HEK293T (cell line): Measurements from ENCODE around the gene H6PD.

Experiments
- ARNT ChIP-seq: fragments of 450-650 bp; IDR thresholded peaks from 2 replicates; pipeline ENCODE4 v1.6.1; 2017; ENCODE audit warnings: mild to moderate bottlenecking
- BHLHE40 ChIP-seq: fragments of 450-650 bp; IDR thresholded peaks from 2 replicates; pipeline ENCODE4 v1.6.1; 2016; ENCODE audit warnings: mild to moderate bottlenecking, moderate library complexity, borderline replicate concordance
- FOXK2 ChIP-seq: fragments of 450-650 bp; IDR thresholded peaks from 2 replicates; pipeline ENCODE4 v1.6.1; 2016; ENCODE audit warnings: mild to moderate bottlenecking
- HDGF ChIP-seq: fragments of 450-650 bp; IDR thresholded peaks from 2 replicates; pipeline ENCODE4 v1.6.1; 2017; ENCODE audit warnings: antibody characterized with exemption, borderline replicate concordance
- LEF1 ChIP-seq: fragments of 450-650 bp; IDR thresholded peaks from 2 replicates; pipeline ENCODE4 v1.6.1; 2017; ENCODE audit warnings: mild to moderate bottlenecking, borderline replicate concordance
- TF ChIP-seq, protein P1 (sequence below): fragments of 450-650 bp; IDR thresholded peaks from 2 replicates; pipeline ENCODE4 v1.6.1; 2016

DNA sequence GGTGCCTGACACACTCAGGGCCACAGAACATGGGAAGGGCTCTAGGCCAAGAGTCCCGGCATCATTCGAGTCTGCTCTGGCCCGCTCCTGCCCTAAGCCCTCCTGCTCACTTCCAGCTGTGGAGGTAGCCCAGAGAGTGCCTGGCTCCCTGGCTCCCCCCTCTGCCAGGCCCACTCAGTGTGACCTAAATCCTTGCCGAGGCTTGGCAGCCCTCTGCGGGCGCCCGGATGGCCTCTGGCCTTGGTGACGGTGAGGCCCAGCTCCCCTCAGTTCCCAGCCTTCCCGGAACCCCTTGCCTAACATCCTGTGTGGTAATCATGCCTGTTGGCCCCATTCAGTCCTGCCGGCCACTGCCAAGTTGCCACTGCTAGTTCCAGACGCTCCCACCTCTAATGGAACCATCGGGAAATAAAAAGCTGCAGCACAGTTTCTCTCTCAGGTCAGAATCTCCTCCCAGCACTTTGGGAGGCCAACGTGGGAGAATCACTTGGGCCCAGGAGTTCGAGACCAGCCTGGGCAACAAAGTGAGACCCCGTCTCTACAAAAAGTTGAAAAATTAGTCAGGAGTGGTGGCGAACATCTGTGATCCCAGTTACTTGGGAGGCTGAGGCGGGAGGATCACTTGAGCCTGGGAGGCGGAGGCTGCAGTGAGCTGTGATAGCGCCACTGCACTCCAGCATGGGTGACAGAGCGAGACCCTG, 1.2 kb upstream of the H6PD start:
- TF ChIP-seq, protein P1, sequence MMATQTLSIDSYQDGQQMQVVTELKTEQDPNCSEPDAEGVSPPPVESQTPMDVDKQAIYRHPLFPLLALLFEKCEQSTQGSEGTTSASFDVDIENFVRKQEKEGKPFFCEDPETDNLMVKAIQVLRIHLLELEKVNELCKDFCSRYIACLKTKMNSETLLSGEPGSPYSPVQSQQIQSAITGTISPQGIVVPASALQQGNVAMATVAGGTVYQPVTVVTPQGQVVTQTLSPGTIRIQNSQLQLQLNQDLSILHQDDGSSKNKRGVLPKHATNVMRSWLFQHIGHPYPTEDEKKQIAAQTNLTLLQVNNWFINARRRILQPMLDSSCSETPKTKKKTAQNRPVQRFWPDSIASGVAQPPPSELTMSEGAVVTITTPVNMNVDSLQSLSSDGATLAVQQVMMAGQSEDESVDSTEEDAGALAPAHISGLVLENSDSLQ = no peak
- TF ChIP-seq ARNT = no peak
- no peak for TF ChIP-seq HDGF
- no peak for TF ChIP-seq BHLHE40
- no peak for TF ChIP-seq LEF1
- no peak for TF ChIP-seq FOXK2
